ENCODE data around the gene DUSP3.

DUSP3 gene

GRCh38 chr17:43759836-43760235, 18.9 kb downstream of the DUSP3 start:
- no peak for TF ChIP-seq CTCF (IDR thresholded peaks at IDR 0.05; ENCODE audit: low read depth, low read length)
- H3K4me3 ChIP-seq (ENCODE audit: low read depth, low read length), result no peak overlapping the region

- H3K4me3 ChIP-seq (ENCODE audit: low read depth, low read length), result no peak within 1 kb of the TSS
- no peak for TF ChIP-seq CTCF (IDR thresholded peaks at IDR 0.05; ENCODE audit: low read depth, low read length)
These were observed 20.1 kb downstream of the DUSP3 start, which contains the start of gene SOST for GRCh38 chr17:43758497-43759174. TSS of gene SOST (minus strand) at chr17:43758791. CDS start at chr17:43758741, 50 bp downstream.

DNA sequence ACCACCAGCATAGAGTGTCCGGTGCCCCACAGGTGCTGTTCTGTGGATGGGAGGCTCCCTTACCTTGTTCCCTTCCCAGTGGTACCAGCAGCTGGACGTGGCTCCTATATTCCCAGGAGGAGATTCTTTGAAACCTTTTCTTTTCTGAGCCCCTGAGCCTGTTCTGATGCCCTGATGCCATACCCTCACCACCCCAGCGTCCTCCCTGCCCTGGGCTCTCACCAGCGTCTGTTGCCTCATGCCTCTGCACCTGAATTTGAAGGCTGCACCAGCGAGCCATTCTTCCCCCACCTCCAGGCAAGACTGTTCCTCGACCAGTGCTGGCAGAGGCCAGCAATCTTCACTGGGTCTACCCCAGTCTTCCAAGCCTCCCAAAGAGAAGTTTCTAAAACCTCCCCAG, 20.7 kb downstream of the DUSP3 start:
- H3K4me3 ChIP-seq (ENCODE audit: low read depth, low read length), result no peak overlapping the region
- TF ChIP-seq CTCF (IDR thresholded peaks at IDR 0.05; ENCODE audit: low read depth, low read length), result no peak

- no peak for TF ChIP-seq CTCF (IDR thresholded peaks at IDR 0.05; ENCODE audit: low read depth, low read length)
- no peak overlapping the region for H3K4me3 ChIP-seq (ENCODE audit: low read depth, low read length)
These were observed 21.6 kb downstream of the DUSP3 start for GRCh38 chr17:43757171-43757660.

DNA sequence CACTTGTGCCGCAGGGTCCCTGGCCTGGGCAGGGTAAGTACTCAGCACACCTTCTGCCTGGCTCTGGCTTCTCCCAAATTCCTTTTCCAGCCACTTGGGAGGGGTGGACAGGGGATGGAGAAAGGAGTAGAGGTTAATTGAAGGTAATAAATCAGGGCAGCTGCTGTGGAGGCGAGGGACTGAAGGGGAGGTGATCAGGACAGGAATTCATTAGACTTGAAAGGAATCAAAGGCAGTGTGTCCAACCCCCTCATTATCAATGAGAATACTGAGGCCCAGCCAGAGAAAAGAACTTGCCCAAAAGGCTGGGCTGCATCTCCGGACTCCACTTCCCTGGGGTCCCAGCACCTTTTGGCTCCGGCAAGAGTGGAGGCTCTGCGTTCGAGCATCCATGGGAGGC, 22.6 kb downstream of the DUSP3 start:
- H3K4me3 ChIP-seq (ENCODE audit: low read depth, low read length), result no peak overlapping the region
- no peak for TF ChIP-seq CTCF (IDR thresholded peaks at IDR 0.05; ENCODE audit: low read depth, low read length)

GRCh38 chr17:43755389-43755875, 23.3 kb downstream of the DUSP3 start:
- TF ChIP-seq CTCF (IDR thresholded peaks at IDR 0.05; ENCODE audit: low read depth, low read length), result no peak
- H3K4me3 ChIP-seq (ENCODE audit: low read depth, low read length), result peak overlapping the region; percentile 18; the same call in 1 of the 2 replicates

GRCh38 chr17:43754947-43755346, 23.8 kb downstream of the DUSP3 start:
- peak overlapping the region; percentile 18; the same call in 1 of the 2 replicates for H3K4me3 ChIP-seq (ENCODE audit: low read depth, low read length)
- TF ChIP-seq CTCF (IDR thresholded peaks at IDR 0.05; ENCODE audit: low read depth, low read length), result no peak
